Gastrocnemius medialis (tissue), 4 donors: ENCODE results near the gene ZNF418.

Experiments
- CTCF ChIP-seq, 5 experiments: fragments of 450-650 bp in 3 of 5; fragments of 200-600 bp in 2 of 5; sonication (generic) in 2 of 5; IDR thresholded peaks in 4 of 5; conservative IDR thresholded peaks in 1 of 5; 1 replicate in 4 of 5; 2 replicates in 1 of 5; pipeline ENCODE4 v1.5.1; 2016 to 2019; ENCODE audit warnings: antibody characterized with exemption in 5 of 5, mild to moderate bottlenecking in 3 of 5, moderate library complexity in 3 of 5
- POLR2A ChIP-seq, 2 donors: fragments of 450-650 bp; IDR thresholded peaks; one replicate each; pipeline ENCODE4 v1.6.1; 2017; ENCODE audit warnings: antibody characterized with exemption in 2 of 2, mild to moderate bottlenecking in 2 of 2, moderate library complexity in 2 of 2

- TF ChIP-seq CTCF (IDR thresholded peaks at IDR 0.05 in 4 of 5, conservative IDR thresholded peaks at IDR 0.05 in 1 of 5) (no peak), POLR2A (IDR thresholded peaks at IDR 0.05) (no peak)
Measured at GRCh38 chr19:57941593-57941992, 6.4 kb upstream of the ZNF418 start.
